ENCODE results near the gene PCGF1.
"Not testable (repeated sequence)": the region's sequence is repeated elsewhere in the genome, so short reads cannot be mapped to it uniquely, and the experiment has no call there.

GRCh38 chr2:74459503-74460118 lies 47.9 kb downstream of the PCGF1 start:
- not testable (repeated sequence) for TF ChIP-seq EZH2 (IDR thresholded peaks at IDR 0.05; ENCODE audit: insufficient read depth, poor library complexity, severe bottlenecking); EZH2phosphoT487 (IDR thresholded peaks at IDR 0.05; ENCODE audit: insufficient read depth, low read depth)
